OCI-LY3 (cell line): ENCODE results near the gene SEC14L6.

Source experiments
- EZH2phosphoT487 ChIP-seq: fragments of 200-600 bp; shearing (Covaris generic); IDR thresholded peaks from 2 replicates; pipeline ENCODE4 v1.6.1; 2018; ENCODE audit warnings: antibody characterized with exemption, mixed run types, low read depth
- TF ChIP-seq, protein P1 (sequence below): fragments of 200-600, 300-600 bp; sonication (generic); IDR thresholded peaks from 2 replicates; pipeline ENCODE4 v1.5.1; 2014; ENCODE audit warnings: antibody characterized with exemption, low read length, low read depth

DNA sequence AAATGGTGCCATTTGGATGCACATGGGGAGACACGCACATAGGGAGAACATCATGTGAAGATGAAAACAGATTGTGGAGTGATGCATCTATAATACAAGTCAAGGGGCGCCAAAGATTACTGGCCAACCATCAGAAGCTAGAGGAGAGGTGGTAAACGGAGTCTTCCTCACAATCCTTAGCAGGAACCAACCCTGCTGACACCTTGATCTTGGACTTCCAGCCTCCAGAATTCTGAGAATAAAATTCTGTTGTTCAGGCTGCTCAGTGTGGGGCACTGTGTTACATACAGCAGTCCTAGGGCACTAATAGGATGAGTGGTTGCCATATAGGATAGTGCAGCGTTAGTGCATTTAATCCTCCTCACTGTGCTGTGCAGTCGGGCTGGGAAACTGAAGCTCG lies 33.1 kb downstream of the SEC14L6 start:
- TF ChIP-seq, protein P1, sequence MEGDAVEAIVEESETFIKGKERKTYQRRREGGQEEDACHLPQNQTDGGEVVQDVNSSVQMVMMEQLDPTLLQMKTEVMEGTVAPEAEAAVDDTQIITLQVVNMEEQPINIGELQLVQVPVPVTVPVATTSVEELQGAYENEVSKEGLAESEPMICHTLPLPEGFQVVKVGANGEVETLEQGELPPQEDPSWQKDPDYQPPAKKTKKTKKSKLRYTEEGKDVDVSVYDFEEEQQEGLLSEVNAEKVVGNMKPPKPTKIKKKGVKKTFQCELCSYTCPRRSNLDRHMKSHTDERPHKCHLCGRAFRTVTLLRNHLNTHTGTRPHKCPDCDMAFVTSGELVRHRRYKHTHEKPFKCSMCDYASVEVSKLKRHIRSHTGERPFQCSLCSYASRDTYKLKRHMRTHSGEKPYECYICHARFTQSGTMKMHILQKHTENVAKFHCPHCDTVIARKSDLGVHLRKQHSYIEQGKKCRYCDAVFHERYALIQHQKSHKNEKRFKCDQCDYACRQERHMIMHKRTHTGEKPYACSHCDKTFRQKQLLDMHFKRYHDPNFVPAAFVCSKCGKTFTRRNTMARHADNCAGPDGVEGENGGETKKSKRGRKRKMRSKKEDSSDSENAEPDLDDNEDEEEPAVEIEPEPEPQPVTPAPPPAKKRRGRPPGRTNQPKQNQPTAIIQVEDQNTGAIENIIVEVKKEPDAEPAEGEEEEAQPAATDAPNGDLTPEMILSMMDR, result no peak
- TF ChIP-seq EZH2phosphoT487, result no peak
